Astrocyte (in vitro differentiated cells and primary cell): Measurements from ENCODE around the gene PLEKHG5.

Experiments used
- EZH2 ChIP-seq: IDR thresholded peaks from 2 replicates; pipeline ENCODE4 v1.6.1; 2012; ENCODE audit warnings: mild to moderate bottlenecking, low read length, inconsistent platforms; ENCODE audit not compliant: insufficient read depth
- TF ChIP-seq, protein P1 (sequence below): IDR thresholded peaks from 2 replicates; pipeline ENCODE4 v1.5.1; 2011; ENCODE audit warnings: low read depth, mild to moderate bottlenecking, inconsistent platforms, low read length, moderate library complexity; ENCODE audit not compliant: insufficient read depth

GRCh38 chr1:6419804-6420453 lies 71.5 kb downstream of the PLEKHG5 start, which contains the start of gene HES2:
- TF ChIP-seq, protein P1, sequence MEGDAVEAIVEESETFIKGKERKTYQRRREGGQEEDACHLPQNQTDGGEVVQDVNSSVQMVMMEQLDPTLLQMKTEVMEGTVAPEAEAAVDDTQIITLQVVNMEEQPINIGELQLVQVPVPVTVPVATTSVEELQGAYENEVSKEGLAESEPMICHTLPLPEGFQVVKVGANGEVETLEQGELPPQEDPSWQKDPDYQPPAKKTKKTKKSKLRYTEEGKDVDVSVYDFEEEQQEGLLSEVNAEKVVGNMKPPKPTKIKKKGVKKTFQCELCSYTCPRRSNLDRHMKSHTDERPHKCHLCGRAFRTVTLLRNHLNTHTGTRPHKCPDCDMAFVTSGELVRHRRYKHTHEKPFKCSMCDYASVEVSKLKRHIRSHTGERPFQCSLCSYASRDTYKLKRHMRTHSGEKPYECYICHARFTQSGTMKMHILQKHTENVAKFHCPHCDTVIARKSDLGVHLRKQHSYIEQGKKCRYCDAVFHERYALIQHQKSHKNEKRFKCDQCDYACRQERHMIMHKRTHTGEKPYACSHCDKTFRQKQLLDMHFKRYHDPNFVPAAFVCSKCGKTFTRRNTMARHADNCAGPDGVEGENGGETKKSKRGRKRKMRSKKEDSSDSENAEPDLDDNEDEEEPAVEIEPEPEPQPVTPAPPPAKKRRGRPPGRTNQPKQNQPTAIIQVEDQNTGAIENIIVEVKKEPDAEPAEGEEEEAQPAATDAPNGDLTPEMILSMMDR = no peak
- TF ChIP-seq EZH2 = peak; percentile 97
